Measurements from ENCODE around the gene HIVEP1.

DNA sequence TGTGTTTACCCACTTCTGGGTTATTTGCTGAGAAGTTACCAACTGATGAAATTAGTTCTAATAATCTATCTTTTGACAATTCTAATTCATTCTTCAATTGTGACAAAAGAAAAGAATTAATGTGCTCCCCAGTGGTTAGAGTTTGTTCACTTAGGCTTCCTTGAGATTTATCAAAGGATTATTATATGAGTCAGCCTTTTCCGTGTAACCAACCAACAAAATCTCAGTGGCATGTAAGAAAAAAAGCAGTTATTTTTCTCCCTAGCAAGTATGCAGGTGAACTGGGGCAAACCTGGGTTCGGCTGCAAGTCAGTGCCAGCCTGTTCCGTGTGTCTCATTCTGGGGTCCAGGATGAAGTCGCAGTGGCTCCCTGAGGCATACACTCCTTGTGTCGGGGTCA is 28.8 kb upstream of the HIVEP1 start:
- TF ChIP-seq, protein P1, sequence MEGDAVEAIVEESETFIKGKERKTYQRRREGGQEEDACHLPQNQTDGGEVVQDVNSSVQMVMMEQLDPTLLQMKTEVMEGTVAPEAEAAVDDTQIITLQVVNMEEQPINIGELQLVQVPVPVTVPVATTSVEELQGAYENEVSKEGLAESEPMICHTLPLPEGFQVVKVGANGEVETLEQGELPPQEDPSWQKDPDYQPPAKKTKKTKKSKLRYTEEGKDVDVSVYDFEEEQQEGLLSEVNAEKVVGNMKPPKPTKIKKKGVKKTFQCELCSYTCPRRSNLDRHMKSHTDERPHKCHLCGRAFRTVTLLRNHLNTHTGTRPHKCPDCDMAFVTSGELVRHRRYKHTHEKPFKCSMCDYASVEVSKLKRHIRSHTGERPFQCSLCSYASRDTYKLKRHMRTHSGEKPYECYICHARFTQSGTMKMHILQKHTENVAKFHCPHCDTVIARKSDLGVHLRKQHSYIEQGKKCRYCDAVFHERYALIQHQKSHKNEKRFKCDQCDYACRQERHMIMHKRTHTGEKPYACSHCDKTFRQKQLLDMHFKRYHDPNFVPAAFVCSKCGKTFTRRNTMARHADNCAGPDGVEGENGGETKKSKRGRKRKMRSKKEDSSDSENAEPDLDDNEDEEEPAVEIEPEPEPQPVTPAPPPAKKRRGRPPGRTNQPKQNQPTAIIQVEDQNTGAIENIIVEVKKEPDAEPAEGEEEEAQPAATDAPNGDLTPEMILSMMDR (IDR thresholded peaks at IDR 0.05): no peak
- TF ChIP-seq POLR2A (IDR thresholded peaks at IDR 0.05): no peak

All from body of pancreas (tissue), 4 donors.